Loucy (cell line): ENCODE results near the gene PRKN.

ENCODE experiments used
- H2AFZ ChIP-seq: fragments of 200-600 bp; sonication (generic); 2 replicates; pipeline ENCODE4 v1.6.0; 2016; ENCODE audit warnings: antibody characterized with exemption, mild to moderate bottlenecking, low read length, moderate library complexity
- H3F3A ChIP-seq: fragments of 200-600 bp; 2 replicates; pipeline ENCODE4 v1.6.0; 2016; ENCODE audit warnings: antibody characterized with exemption, low read depth, mild to moderate bottlenecking
- H3K27me3 ChIP-seq: fragments of 200-600 bp; sonication (generic); 2 replicates; pipeline ENCODE4 v1.6.1; 2014; ENCODE audit warnings: low read length, mild to moderate bottlenecking; ENCODE audit not compliant: insufficient read depth, poor library complexity, severe bottlenecking
- H3K36me3 ChIP-seq: fragments of 200-600 bp; sonication (generic); 2 replicates; pipeline ENCODE4 v1.6.1; 2016; ENCODE audit warnings: low read length; ENCODE audit not compliant: insufficient read depth
- H3K4me1 ChIP-seq: fragments of 200-600 bp; sonication (generic); 2 replicates; pipeline ENCODE4 v1.5.1; 2014; ENCODE audit warnings: low read length, mild to moderate bottlenecking; ENCODE audit not compliant: insufficient read depth, poor library complexity, severe bottlenecking
- H3K4me2 ChIP-seq: fragments of 200-600 bp; sonication (generic); 2 replicates; pipeline ENCODE4 v1.6.0; 2014; ENCODE audit warnings: antibody characterized with exemption, low read length, low read depth, mild to moderate bottlenecking; ENCODE audit not compliant: poor library complexity, severe bottlenecking
- H3K4me3 ChIP-seq: fragments of 200-600 bp; sonication (generic); 2 replicates; pipeline ENCODE4 v1.5.1; 2014; ENCODE audit warnings: low read length, mild to moderate bottlenecking, mixed read lengths; ENCODE audit not compliant: poor library complexity, severe bottlenecking
- H3K79me2 ChIP-seq: fragments of 200-600 bp; sonication (generic); 2 replicates; pipeline ENCODE4 v1.6.1; 2014; ENCODE audit warnings: low read length; ENCODE audit not compliant: insufficient read depth
- H3K9ac ChIP-seq: fragments of 200-600 bp; sonication (generic); 2 replicates; pipeline ENCODE4 v1.6.0; 2014; ENCODE audit warnings: mild to moderate bottlenecking, low read depth, low read length, moderate library complexity; ENCODE audit not compliant: poor library complexity, severe bottlenecking
- H3K9me2 ChIP-seq: fragments of 200-600 bp; sonication (generic); replicated peaks from 2 replicates; pipeline ENCODE4 v1.6.1; 2016; ENCODE audit warnings: low read depth, low read length, mixed read lengths
- H3K9me3 ChIP-seq: fragments of 200-600 bp; sonication (generic); 2 replicates; pipeline ENCODE4 v1.6.1; 2014; ENCODE audit warnings: mild to moderate bottlenecking, antibody characterized with exemption, low read length, low read depth; ENCODE audit not compliant: insufficient read depth
- H4K20me1 ChIP-seq: fragments of 200-600 bp; sonication (generic); 2 replicates; pipeline ENCODE4 v1.6.0; 2014; ENCODE audit warnings: antibody characterized with exemption, low read length, mild to moderate bottlenecking; ENCODE audit not compliant: insufficient read depth, poor library complexity, severe bottlenecking
- CTCF ChIP-seq: fragments of 200-600 bp; sonication (generic); conservative IDR thresholded peaks from 2 replicates; pipeline ENCODE4 v1.5.1; 2014; ENCODE audit warnings: mild to moderate bottlenecking, antibody characterized with exemption, low read length
- EZH2phosphoT487 ChIP-seq: fragments of 200-600 bp; IDR thresholded peaks from 2 replicates; pipeline ENCODE4 v1.6.1; 2018; ENCODE audit warnings: antibody characterized with exemption, mild to moderate bottlenecking, moderate library complexity, borderline replicate concordance

PRKN gene

GRCh38 chr6:161407115-161407514 lies 1320.5 kb downstream of the PRKN start:
- no peaks in the 10 kb centered on the region for H3K36me3 ChIP-seq
- H3K9me3 ChIP-seq = no peaks in the 10 kb centered on the region
- no peaks in the 10 kb centered on the region for H3K4me1 ChIP-seq
- no peak overlapping the region for H3K4me3 ChIP-seq
- no peak overlapping the region for H3K9ac ChIP-seq
- no peak overlapping the region for H2AFZ ChIP-seq
- no peaks in the 10 kb centered on the region for H3F3A ChIP-seq
- no peaks in the 10 kb centered on the region for H3K9me2 ChIP-seq
- H3K79me2 ChIP-seq = no peaks in the 10 kb centered on the region
- no peak for TF ChIP-seq CTCF
- TF ChIP-seq EZH2phosphoT487 = no peak
- H3K4me2 ChIP-seq = no peak overlapping the region
- H3K27me3 ChIP-seq = no peaks in the 10 kb centered on the region
- H4K20me1 ChIP-seq = no peaks in the 10 kb centered on the region

GRCh38 chr6:161406646-161407045 lies 1320.9 kb downstream of the PRKN start:
- Histone ChIP-seq H3K79me2 (no peaks in the 10 kb centered on the region), H3K36me3 (no peaks in the 10 kb centered on the region), H3K4me1 (no peaks in the 10 kb centered on the region), H3F3A (no peaks in the 10 kb centered on the region), H3K4me3 (no peak overlapping the region), H3K4me2 (no peak overlapping the region), H4K20me1 (no peaks in the 10 kb centered on the region), H3K9me2 (no peaks in the 10 kb centered on the region), H3K9ac (no peak overlapping the region), H3K9me3 (no peaks in the 10 kb centered on the region), H3K27me3 (no peaks in the 10 kb centered on the region), H2AFZ (no peak overlapping the region)
- TF ChIP-seq EZH2phosphoT487 (no peak), CTCF (no peak)

- H3K4me3 ChIP-seq = no peak overlapping the region
- H3K79me2 ChIP-seq = no peaks in the 10 kb centered on the region
- TF ChIP-seq EZH2phosphoT487 (no peak), CTCF (no peak)
- no peaks in the 10 kb centered on the region for H3K27me3 ChIP-seq
- H4K20me1 ChIP-seq = no peaks in the 10 kb centered on the region
- no peaks in the 10 kb centered on the region for H3K9me3 ChIP-seq
- no peaks in the 10 kb centered on the region for H3K36me3 ChIP-seq
- no peaks in the 10 kb centered on the region for H3K4me1 ChIP-seq
- H3K9ac ChIP-seq = no peak overlapping the region
- no peak overlapping the region for H2AFZ ChIP-seq
- no peaks in the 10 kb centered on the region for H3F3A ChIP-seq
- H3K4me2 ChIP-seq = no peak overlapping the region
- no peaks in the 10 kb centered on the region for H3K9me2 ChIP-seq
These were observed 1322.1 kb downstream of the PRKN start for GRCh38 chr6:161405418-161405817.
